Mucosa of descending colon (tissue), 3 donors: ENCODE measurements around the gene DCDC1. TPM values are rescaled to one million over a fixed set of nuclear protein-coding genes. Genes with fewer than 3 reads are reported as not detected.

ENCODE experiments used
- ATAC-seq: fragments of 200-7000 bp; cut with Tn5 transposase; one replicate; pipeline ENCODE4 v1.9.1; 2020; ENCODE audit warnings: mild to moderate bottlenecking, moderate library complexity
- DNase-seq, 3 donors: peaks; one replicate each; pipeline ENCODE4 v3.0.0-alpha.2; 2020
- H3K36me3 ChIP-seq: fragments of 200-600 bp; one replicate; pipeline ENCODE4 v1.8.0; 2021; ENCODE audit warnings: low read depth, mild to moderate bottlenecking
- H3K4me1 ChIP-seq: fragments of 200-600 bp; one replicate; pipeline ENCODE4 v1.8.0; 2021; ENCODE audit warnings: low read depth, mild to moderate bottlenecking
- H3K4me3 ChIP-seq: fragments of 200-600 bp; one replicate; pipeline ENCODE4 v1.8.0; 2021; ENCODE audit warnings: mild to moderate bottlenecking
- H3K9me3 ChIP-seq: fragments of 200-600 bp; one replicate; pipeline ENCODE4 v1.8.0; 2021; ENCODE audit warnings: mild to moderate bottlenecking
- CTCF ChIP-seq: fragments of 200-600 bp; IDR thresholded peaks from one replicate; pipeline ENCODE4 v1.8.0; 2022; ENCODE audit warnings: antibody characterized with exemption, mild to moderate bottlenecking
- intact Hi-C, 2 donors: fragments of 100-400 bp; cut with DNase I in 1 of 2; cut with micrococcal nuclease in 1 of 2; formaldehyde crosslinking; loops; one replicate each; pipeline versions ENCODE4 v1.11.0 to v1.11.1; 2022; cut with DNase I, micrococcal nuclease
- total RNA-seq, 3 donors: library from RNA; stranded (reverse); fragmentation: NEBNext Ultra II Directional in 2 of 3; extraction: Animal tissue kit (Norgen Biotek cat#: 25700) in 2 of 3; gene quantifications; one replicate each; pipeline versions ENCODE4 v1.2.1 to v1.2.4, GENCODE V29; 2021 to 2023
- donor health status: DM: no; HTN: no; CAD: no; lungs with moderate emphysema.
- donor health status: DM: no; HTN: no; CAD: no.
- donor health status: DM: no; HTN: yes; CAD: no.

Gene DCDC1
- total RNA-seq, 3 donors from 2014 or later: 0.22 TPM; not detected in 2

GRCh38 chr11:30821438-30821965 lies 548.0 kb downstream of the DCDC1 start:
- ATAC-seq (no peak), DNase-seq (no peak)
- Histone ChIP-seq H3K4me1 (no peaks in the 10 kb centered on the region), H3K4me3 (no peak overlapping the region), H3K9me3 (no peaks in the 10 kb centered on the region), H3K36me3 (no peaks in the 10 kb centered on the region)
- TF ChIP-seq CTCF: no peak
- intact Hi-C loops: no loop called here

- Histone ChIP-seq H3K9me3 (no peaks in the 10 kb centered on the region), H3K4me3 (no peak overlapping the region), H3K36me3 (no peaks in the 10 kb centered on the region), H3K4me1 (no peaks in the 10 kb centered on the region)
- intact Hi-C loops: no loop called here
- TF ChIP-seq CTCF: no peak
- no peak for ATAC-seq
- no peak for DNase-seq
Observed at GRCh38 chr11:30818721-30819120, 550.8 kb downstream of the DCDC1 start.

DNA sequence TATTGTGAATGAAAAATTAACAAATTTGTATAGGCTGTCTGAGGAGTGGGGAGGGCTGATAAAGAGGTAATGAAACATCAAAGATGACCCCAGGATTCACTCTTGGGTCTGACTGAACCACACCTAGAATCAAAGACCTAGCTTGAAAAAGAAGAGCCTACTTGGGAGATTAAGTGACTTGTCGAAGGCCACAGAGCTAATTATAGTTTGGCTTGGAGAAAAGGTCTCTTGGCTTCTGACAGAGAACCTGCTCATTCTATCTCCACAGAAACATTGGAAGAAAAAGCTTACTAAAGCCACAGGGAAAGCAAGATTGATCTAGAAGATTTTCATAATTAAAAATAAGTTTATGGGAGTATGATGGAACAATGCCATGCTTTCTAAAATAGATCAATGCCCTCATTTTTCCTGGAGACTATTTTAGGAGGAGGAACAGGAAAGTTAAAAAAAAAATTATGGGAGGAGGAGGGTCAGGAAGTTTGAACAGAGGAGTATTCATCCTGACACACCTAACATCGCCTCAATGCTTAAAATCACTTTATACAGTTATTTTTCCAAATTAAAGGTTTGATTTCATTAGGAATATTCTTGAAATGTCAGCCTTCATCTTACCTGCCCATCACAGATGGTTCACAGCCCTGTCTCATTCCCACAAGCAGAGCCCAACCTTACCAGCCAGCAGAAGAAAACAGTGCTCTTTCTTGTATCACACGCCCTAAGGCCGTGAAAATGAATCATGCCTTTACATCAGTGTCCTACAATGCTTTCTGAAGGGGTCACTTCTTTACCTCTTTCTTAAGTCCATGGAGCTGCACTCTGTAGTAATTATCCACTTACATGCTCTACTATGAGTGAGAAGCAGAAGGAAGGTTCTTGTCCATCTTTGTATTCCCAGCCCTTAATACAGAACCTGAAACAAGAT lies 552.3 kb downstream of the DCDC1 start:
- no peak for ATAC-seq
- no peaks in the 10 kb centered on the region for H3K36me3 ChIP-seq

DNA sequence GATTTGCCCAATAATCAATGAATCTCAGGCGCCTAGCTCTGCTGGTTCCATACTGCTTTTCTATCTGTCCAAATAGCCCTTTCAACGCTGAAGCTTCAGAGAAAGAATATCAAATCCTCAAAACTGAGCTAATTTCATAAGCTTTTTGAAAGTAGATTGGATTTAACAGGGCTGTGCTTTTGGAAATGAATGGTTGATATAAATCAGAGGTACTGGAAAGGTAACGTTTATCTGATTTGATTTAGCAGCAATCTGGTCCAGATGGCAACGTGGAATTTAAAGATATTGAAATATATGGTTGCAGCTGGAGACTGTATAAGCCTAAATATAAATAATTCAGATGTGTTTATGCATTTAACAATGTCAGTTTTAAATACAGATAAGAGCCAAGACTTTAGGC lies 553.9 kb downstream of the DCDC1 start:
- DNase-seq: no peak
- intact Hi-C loops: no loop called here
- no peak overlapping the region for H3K4me3 ChIP-seq

More for the DNA sequence above, 552.3 kb downstream of the DCDC1 start:
- Histone ChIP-seq H3K4me1 (no peaks in the 10 kb centered on the region), H3K9me3 (no peaks in the 10 kb centered on the region), H3K4me3 (no peak overlapping the region)
- no peak for TF ChIP-seq CTCF
- DNase-seq: no peak
- intact Hi-C loops: no loop called here

DNA sequence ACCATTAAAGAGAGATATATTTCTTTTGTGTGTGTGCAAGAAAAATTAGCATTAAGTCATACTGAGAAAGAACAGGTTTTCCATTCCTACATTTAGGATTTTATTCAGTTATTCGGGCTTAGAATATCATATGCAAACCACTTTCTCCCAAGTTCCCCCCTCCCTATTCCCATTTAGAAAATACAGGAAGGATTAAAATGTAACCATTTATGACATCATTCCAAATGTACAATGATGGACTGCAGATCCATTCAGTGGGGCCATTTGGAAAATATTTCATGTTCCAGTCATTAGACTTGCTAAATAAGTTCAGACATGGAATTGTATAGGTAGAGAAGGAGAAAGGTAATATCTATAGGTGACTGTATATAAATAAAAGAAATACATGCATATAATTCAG lies 554.8 kb downstream of the DCDC1 start:
- no peak for ATAC-seq
- H3K9me3 ChIP-seq: no peaks in the 10 kb centered on the region
- intact Hi-C loops: no loop called here
- TF ChIP-seq CTCF: no peak
- DNase-seq: no peak
- no peaks in the 10 kb centered on the region for H3K36me3 ChIP-seq
- no peak overlapping the region for H3K4me3 ChIP-seq
- H3K4me1 ChIP-seq: no peaks in the 10 kb centered on the region

More for the DNA sequence above, 553.9 kb downstream of the DCDC1 start:
- Histone ChIP-seq H3K36me3 (no peaks in the 10 kb centered on the region), H3K4me1 (no peaks in the 10 kb centered on the region), H3K9me3 (no peaks in the 10 kb centered on the region)
- TF ChIP-seq CTCF: no peak
- no peak for ATAC-seq

Other genes with a start within 250 kb of the DCDC1 start
- gene DNAJC24, start 121 bp upstream of the DCDC1 start, total RNA-seq: 10 to 100 TPM in 2 of 3 donors, 1 to 10 TPM in 1; 8.8 to 14.8 (median 11.2) TPM
- gene IMMP1L, start 139.9 kb upstream of the DCDC1 start, total RNA-seq: 10 to 100 TPM; 15.0 to 18.9 (median 18.2) TPM
- 10 to 100 TPM; 13.2 to 21.4 (median 18.7) TPM for gene ELP4, start 140.0 kb upstream of the DCDC1 start, total RNA-seq